GM12892 (cell line): ENCODE results near the gene BLZF1.

ENCODE experiments used
- POLR2AphosphoS5 ChIP-seq: IDR thresholded peaks from 2 replicates; pipeline ENCODE4 v1.6.1; 2011; ENCODE audit warnings: low read depth, low read length, control low read depth
- TAF1 ChIP-seq: IDR thresholded peaks from 2 replicates; pipeline ENCODE4 v1.6.1; 2011; ENCODE audit warnings: low read depth, mild to moderate bottlenecking, control low read depth, low read length, borderline replicate concordance

DNA sequence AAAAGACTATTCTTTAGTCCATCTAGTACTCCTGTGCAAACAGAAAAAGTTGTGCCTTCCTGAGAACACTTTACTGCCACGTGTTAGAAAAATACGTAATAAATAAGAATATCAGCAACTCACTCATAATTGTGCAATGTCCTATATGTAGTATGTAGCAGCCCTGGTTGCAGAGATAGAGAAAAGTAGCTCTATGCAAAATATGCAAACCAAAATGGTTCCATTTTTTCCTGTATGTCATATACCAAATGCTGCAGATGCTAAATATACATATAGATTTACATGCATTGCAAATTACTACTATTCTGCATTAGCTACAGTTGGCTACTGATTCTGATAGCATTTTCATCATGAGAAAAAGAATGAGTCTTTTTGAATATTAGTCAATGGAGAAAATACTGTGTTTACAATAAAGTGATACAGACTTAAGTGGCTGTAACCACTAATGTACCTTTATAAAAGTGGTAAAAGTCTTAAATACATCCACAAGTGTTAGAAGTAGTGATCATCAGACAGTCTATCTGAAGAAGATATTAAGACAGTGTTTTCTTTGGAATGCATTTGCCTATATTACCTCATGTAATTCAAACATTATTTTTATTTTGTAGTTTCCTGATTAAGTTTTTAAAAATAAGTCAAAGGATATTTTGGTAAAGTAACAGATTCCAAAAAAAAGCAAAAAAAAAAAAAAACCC is 20.2 kb upstream of the BLZF1 start:
- no peak for TF ChIP-seq TAF1
- no peak for TF ChIP-seq POLR2AphosphoS5
